Activated CD4-positive, alpha-beta memory T cell treated with anti-CD3 and anti-CD28 coated beads, Interleukin-2, amount 10 ng/mL, durations not matched to agents 7 days and 5 days (primary cell): Measurements from ENCODE around the gene CDKN1A. TPM values are rescaled to one million over a fixed set of nuclear protein-coding genes. Genes with fewer than 3 reads are reported as not detected.

ENCODE experiments used
- CTCF ChIA-PET: fragments of 350-600 bp; sonication (Branson Sonifier 250); formaldehyde crosslinking; loops from one replicate; lab custom pipeline; 2021; ENCODE audit warnings: antibody characterized with exemption, inconsistent platforms; lab: Charles Lee
- POLR2A ChIA-PET: fragments of 350-600 bp; sonication (Branson Sonifier 250); formaldehyde crosslinking; loops from one replicate; lab custom pipeline; 2021; ENCODE audit warnings: antibody characterized with exemption; lab: Charles Lee
- DNase-seq: peaks from one replicate; pipeline ENCODE4 v3.0.0-alpha.2; 2020
- H3K27ac Mint-ChIP-seq: one replicate; pipeline ENCODE4 v1.8.0; 2021; ENCODE audit warnings: mild to moderate bottlenecking, mixed read lengths
- H3K27me3 Mint-ChIP-seq: one replicate; pipeline ENCODE4 v1.8.0; 2021; ENCODE audit warnings: mixed read lengths
- H3K36me3 Mint-ChIP-seq: one replicate; pipeline ENCODE4 v1.8.0; 2021; ENCODE audit warnings: low read depth, mixed read lengths
- H3K4me1 Mint-ChIP-seq: one replicate; pipeline ENCODE4 v1.8.0; 2021; ENCODE audit warnings: mixed read lengths
- H3K4me3 Mint-ChIP-seq: one replicate; pipeline ENCODE4 v1.8.0; 2021; ENCODE audit warnings: mild to moderate bottlenecking, mixed read lengths
- H3K9me3 Mint-ChIP-seq: one replicate; pipeline ENCODE4 v1.8.0; 2021; ENCODE audit warnings: mixed read lengths
- total RNA-seq, 2 experiments: library from RNA; stranded (reverse); gene quantifications; one replicate each; pipeline ENCODE4 v1.2.3, GENCODE V29; 2021

The CDKN1A gene
- total RNA-seq, 2 experiments from 2014 or later, result 107 to 109 TPM

DNA sequence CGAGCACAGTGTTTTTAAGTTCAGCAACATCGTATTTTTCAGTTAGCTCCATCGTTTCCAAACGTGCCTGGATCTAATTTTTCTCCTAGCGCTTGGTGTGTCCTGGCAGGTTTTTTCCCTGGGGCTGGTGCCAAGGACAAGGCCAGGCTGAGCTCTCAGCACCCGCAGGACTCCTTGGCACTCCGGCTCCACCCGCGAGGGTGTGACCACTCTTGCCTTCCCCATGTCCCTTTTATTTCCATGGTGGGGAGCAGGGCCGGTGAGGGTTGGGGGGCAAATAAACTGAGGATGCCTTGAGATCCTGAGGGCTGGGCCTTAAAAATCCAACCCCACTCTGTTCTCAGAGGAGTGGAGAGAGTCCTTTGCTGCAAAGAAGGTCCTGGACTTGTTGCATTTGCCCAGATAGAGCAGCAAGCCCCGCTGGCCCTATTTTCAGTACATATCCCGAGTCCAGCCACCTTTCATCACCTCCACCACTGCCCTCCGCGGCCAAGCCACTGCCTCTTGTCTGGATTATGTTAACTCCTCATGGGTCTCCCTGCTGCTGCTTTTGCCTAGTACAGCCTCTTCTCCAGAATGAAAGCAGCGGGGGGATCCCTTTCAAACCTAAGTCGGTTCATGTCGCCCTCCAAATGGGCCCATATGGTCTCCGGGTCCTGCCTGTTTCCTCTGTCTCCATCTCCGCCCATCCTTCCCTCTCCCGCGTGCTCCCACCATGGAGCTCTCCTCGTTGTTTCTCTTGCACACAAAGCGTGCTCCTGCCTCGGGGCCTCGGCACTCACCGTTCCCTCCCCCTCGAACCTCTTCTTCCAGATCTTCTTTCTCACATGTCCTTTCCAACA is 14.6 kb downstream of the CDKN1A start:
- Mint-ChIP-seq H3K4me1 (peaks cover 75% of the 10 kb centered on the region), H3K27me3 (no peaks in the 10 kb centered on the region), H3K36me3 (peaks cover 11% of the 10 kb centered on the region), H3K4me3 (no peak overlapping the region), H3K27ac (peak overlapping the region; percentile 86), H3K9me3 (no peaks in the 10 kb centered on the region)
- DNase-seq, result no peak
- ChIA-PET POLR2A (interaction anchor here (0.8 to 6.7 kb wide), 9 partner anchors 9 to 261 kb away, joined by 3 to 77 read pairs (median 3); partner anchors contain the start of genes CDKN1A and PI16), CTCF (interaction anchor here (0.7 to 2.6 kb wide), 7 partner anchors 11 to 78 kb away, joined by 3 to 18 read pairs (median 4); partner anchors contain the start of gene CDKN1A)

DNA sequence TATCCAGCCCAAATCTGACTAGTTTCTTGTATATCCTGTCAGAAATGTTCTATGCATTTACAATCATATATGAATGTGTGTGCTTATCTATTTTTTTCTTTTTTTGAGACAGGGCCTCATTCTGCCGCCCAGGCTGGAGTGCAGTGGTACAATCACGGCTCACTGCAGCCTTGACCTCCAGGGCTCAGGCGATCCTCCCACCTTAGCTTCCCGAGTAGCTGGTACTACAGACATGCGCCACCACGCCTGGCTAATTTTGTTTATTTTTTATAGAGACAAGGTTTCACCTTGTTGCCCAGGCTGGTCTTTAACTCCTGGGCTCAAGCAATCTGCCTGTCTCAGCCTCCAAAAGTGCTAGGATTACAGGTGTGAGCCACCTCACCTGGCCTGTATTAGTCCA is 16.1 kb downstream of the CDKN1A start:
- peaks cover 6% of the 10 kb centered on the region for H3K36me3 Mint-ChIP-seq
- H3K4me3 Mint-ChIP-seq, result no peak overlapping the region
- DNase-seq, result no peak
- ChIA-PET POLR2A (interaction anchor here (1.3 to 2.5 kb wide), 3 partner anchors 13 to 97 kb away, joined by 3 to 15 read pairs (median 6); partner anchors contain the start of gene CDKN1A), CTCF (interaction anchor here (1.0 to 1.3 kb wide), 2 partner anchors 60 to 80 kb away, joined by 3 to 4 read pairs; no protein-coding TSS in a partner anchor)
- H3K27me3 Mint-ChIP-seq, result no peaks in the 10 kb centered on the region
- no peaks in the 10 kb centered on the region for H3K9me3 Mint-ChIP-seq
- H3K4me1 Mint-ChIP-seq, result peaks cover 78% of the 10 kb centered on the region
- H3K27ac Mint-ChIP-seq, result no peak overlapping the region

DNA sequence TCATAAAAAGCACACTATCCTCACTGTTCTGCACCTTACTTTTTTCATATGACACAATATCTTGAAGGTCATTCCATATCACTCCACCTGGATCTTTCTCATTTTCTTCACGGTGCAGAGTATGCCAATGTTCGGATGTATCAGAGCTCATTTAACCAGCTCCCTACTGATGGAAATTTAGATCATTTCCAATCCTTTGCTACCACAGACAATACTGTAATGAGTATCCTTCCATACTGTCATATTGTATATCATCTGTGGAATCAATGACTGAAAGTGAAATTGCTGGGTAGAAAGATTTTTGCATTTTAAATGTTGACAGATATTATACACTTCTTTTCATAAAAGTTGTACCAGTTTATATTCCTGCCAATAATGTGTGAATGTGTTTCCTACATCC is 16.9 kb downstream of the CDKN1A start:
- Mint-ChIP-seq H3K4me3 (no peak overlapping the region), H3K27ac (no peak overlapping the region), H3K27me3 (no peaks in the 10 kb centered on the region), H3K9me3 (no peaks in the 10 kb centered on the region), H3K36me3 (peaks cover 6% of the 10 kb centered on the region), H3K4me1 (peaks cover 73% of the 10 kb centered on the region)
- no peak for DNase-seq
- POLR2A ChIA-PET, result interaction anchor here (1.0 to 2.5 kb wide), 6 partner anchors 12 to 190 kb away, joined by 3 to 15 read pairs (median 4); partner anchors contain the start of genes C6orf89 and CDKN1A
- CTCF ChIA-PET, result interaction anchor here (0.9 to 1.3 kb wide), 4 partner anchors 15 to 80 kb away, joined by 3 to 4 read pairs (median 4); no protein-coding TSS in a partner anchor

DNA sequence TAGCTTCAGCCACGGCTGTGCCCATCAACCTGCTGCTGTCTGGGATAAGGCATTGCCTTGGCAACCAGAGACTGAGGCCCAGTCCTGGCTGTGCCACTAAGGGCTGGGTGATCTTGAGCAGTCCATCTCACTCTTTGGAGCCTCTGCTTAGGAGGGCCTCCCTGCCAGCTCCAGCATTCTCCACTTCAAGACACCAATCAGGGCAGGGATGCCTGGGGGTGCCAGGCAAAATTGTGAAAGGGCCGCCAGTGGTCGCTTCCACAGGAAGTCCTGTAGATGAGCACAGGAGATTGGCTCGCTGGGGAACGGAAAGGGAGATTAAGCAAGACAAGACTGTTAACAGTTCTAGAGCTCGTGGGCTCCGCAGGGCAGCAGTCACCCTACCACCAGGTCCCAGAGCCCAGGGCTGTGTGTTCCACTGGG is 19.0 kb downstream of the CDKN1A start, which contains the start of gene RAB44:
RAB44 (plus strand) TSS at position 346 of the 423 bp plus-strand sequence. CDS start 6,410 bp downstream, outside the sequence.
- Mint-ChIP-seq H3K36me3 (no peaks in the 10 kb centered on the region), H3K27ac (no peak within 1 kb of the TSS), H3K27me3 (no peaks in the 10 kb centered on the region), H3K4me3 (no peak within 1 kb of the TSS), H3K4me1 (peaks cover 65% of the 10 kb centered on the region), H3K9me3 (no peaks in the 10 kb centered on the region)
- DNase-seq, result no peak
- POLR2A ChIA-PET, result interaction anchor here (1.0 kb wide), 1 partner anchor 29 kb away, joined by 3 read pairs; no protein-coding TSS in a partner anchor
- CTCF ChIA-PET, result interaction anchor here (0.7 to 1.5 kb wide), 3 partner anchors 17 to 62 kb away, joined by 3 to 5 read pairs (median 3); no protein-coding TSS in a partner anchor

DNA sequence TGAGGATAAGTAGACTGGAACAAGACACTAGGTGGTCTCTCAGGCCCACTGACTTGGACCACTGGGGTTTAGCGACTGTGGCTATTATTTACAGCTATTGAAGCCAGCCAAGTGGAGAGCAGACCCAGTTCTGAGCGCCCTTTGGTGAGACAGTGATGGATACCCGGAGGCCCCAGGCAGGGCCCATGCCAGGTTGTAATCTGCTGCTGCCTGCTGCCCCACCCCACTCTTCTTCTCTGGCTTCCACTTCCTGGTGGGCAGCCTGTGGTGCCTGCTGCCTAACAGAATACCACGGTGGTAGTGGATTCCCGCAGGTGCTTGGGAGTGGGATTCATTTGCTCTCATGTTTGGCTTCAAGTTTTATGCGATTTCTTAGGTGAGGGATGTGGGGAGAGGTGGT is 19.7 kb downstream of the CDKN1A start:
- H3K9me3 Mint-ChIP-seq, result no peaks in the 10 kb centered on the region
- H3K36me3 Mint-ChIP-seq, result no peaks in the 10 kb centered on the region
- POLR2A ChIA-PET, result interaction anchor here (1.0 kb wide), 1 partner anchor 30 kb away, joined by 3 read pairs; no protein-coding TSS in a partner anchor
- H3K27me3 Mint-ChIP-seq, result no peaks in the 10 kb centered on the region
- no peak overlapping the region for H3K4me3 Mint-ChIP-seq
- no peak overlapping the region for H3K27ac Mint-ChIP-seq
- DNase-seq, result no peak
- CTCF ChIA-PET, result interaction anchor here (1.5 kb wide), 1 partner anchor 18 kb away, joined by 5 read pairs; no protein-coding TSS in a partner anchor
- H3K4me1 Mint-ChIP-seq, result peaks cover 58% of the 10 kb centered on the region

DNA sequence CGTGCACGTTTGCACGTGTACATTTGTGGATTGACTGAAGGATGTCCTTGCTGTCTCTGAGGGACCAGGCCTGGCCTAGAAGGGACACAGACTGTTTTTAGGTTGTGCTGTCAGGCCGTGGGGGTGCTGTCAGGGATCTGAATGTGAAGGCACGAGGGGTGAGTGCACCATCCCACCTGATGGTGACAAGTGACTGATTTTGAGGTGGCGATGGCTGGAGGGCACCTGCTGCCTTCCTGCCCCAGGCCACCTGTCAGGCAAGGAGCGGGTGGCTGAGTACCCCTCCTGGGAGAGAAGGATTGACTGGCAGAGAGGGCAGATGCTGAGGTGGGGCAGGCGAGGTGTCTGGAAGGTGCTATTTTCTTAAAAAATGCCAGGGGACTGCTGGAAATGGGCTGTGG is 20.4 kb downstream of the CDKN1A start:
- Mint-ChIP-seq H3K27ac (no peak overlapping the region), H3K9me3 (no peaks in the 10 kb centered on the region), H3K4me3 (no peak overlapping the region), H3K27me3 (peaks cover 2% of the 10 kb centered on the region), H3K36me3 (no peaks in the 10 kb centered on the region), H3K4me1 (peaks cover 54% of the 10 kb centered on the region)
- CTCF ChIA-PET, result no interaction called here
- no peak for DNase-seq
- POLR2A ChIA-PET, result no interaction called here

DNA sequence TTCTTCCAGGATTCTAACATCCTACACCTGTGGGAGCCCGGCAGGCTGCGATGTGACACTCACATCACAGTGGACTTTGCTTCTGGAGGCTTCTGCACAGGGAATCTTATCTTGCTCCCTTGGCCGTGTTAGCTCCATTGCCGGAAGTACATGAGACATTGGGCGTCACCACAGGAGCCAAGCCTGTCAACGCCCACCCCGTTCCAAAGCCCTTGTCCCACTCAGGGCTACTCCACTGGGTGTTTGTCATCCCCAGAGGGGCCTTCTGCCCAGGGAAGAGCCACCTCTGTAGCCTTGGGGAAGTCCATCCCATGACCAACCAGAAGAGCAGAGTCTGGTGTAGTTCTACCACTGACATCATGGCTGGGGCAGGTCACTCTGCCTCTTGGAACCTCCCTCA is 20.8 kb downstream of the CDKN1A start:
- Mint-ChIP-seq H3K36me3 (no peaks in the 10 kb centered on the region), H3K4me1 (peaks cover 52% of the 10 kb centered on the region), H3K4me3 (no peak overlapping the region), H3K9me3 (no peaks in the 10 kb centered on the region), H3K27me3 (peaks cover 2% of the 10 kb centered on the region), H3K27ac (no peak overlapping the region)
- DNase-seq, result no peak
- ChIA-PET POLR2A (no interaction called here), CTCF (no interaction called here)

DNA sequence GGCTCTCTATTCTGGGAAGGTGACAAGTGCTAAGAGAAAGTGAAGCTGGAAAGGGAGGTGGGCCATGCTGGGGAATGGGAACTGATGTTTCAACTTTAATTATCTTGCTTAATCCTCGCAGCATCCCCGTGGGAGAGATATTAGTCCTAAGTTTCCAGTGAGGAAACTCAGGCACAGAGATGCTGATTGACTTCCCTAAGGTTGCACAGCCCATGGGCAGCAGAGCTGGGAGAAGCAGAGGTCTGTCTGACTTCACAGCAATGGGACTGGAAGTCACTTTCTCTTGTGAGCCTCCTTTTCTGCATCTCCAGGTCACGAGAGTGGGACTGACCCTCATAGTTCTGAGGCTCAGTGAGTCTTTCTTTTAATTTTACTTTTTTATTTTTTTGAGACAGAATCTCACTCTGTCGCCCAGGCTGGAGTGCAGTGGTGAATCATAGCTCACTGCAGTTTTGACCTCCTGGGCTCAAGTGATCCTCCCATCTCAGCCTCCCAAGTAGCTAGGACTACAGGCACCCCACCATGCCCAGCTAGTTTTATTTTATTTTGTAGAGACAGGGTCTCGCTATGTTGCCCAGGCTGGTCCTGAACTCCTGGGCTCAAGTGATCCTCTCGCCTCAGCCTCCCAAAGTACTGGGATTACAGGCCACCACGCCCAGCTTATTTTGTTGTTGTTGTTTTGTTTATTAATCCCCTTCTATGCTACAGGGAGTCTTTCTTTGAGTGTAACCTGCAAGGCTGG is 21.7 kb downstream of the CDKN1A start:
- Mint-ChIP-seq H3K4me1 (peaks cover 44% of the 10 kb centered on the region), H3K27ac (no peak overlapping the region), H3K9me3 (no peaks in the 10 kb centered on the region), H3K4me3 (no peak overlapping the region), H3K27me3 (peaks cover 2% of the 10 kb centered on the region), H3K36me3 (no peaks in the 10 kb centered on the region)
- ChIA-PET CTCF (interaction anchor here (0.6 kb wide), 1 partner anchor 387 kb away, joined by 3 read pairs; no protein-coding TSS in a partner anchor), POLR2A (no interaction called here)
- no peak for DNase-seq

DNA sequence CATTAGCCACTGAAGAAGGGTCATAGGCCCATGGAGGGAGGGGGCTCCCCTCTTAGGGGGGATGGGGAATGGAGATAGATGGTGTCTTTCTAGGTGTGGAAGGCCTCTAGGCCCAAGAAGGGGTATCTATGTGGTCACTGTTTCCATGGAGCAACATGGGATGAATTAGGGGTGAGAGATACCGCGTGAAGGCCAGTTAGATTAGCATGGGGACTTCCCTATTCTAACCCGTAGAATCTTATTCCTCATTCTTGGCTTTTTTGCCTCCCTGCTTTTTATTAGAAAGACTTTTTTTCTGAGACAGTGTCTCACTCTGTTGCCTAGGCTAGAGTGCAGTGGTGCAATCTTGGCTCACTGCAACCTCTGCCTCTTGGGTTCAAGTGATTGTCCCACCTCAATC is 22.3 kb downstream of the CDKN1A start:
- H3K4me1 Mint-ChIP-seq, result peaks cover 39% of the 10 kb centered on the region
- peaks cover 2% of the 10 kb centered on the region for H3K27me3 Mint-ChIP-seq
- no peaks in the 10 kb centered on the region for H3K36me3 Mint-ChIP-seq
- no peak overlapping the region for H3K4me3 Mint-ChIP-seq
- ChIA-PET CTCF (interaction anchor here (0.6 kb wide), 1 partner anchor 386 kb away, joined by 3 read pairs; no protein-coding TSS in a partner anchor), POLR2A (no interaction called here)
- H3K27ac Mint-ChIP-seq, result no peak overlapping the region
- no peak for DNase-seq
- no peaks in the 10 kb centered on the region for H3K9me3 Mint-ChIP-seq

DNA sequence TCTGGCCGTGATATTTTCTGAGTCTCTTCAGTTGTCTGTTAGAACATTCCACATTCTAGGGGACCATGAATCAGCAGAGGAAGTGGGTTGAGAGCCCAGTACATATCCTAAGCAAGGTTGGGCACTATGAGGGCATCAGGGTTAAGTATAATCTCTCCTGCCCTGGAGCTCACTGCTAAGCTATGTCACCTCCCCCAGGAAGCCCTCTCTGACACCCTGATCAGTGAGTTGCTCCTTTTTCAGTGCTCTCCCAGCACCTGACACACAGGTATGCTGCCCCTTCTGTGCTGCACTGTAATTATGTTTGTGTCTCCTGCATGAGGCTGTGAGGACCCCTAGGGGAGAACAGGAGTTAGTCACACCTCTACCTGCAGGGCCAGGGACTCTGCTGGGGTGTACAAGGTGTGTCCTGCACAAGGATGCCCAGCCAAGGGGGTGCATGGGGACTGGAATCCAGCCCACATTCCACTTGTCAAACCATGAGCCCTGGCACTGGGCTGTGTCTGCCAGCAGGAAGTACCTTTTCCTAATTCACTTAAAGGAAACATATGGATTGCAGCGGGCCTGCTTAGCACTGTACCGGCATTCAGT is 23.0 kb downstream of the CDKN1A start:
- H3K9me3 Mint-ChIP-seq, result no peaks in the 10 kb centered on the region
- CTCF ChIA-PET, result no interaction called here
- POLR2A ChIA-PET, result no interaction called here

DNA sequence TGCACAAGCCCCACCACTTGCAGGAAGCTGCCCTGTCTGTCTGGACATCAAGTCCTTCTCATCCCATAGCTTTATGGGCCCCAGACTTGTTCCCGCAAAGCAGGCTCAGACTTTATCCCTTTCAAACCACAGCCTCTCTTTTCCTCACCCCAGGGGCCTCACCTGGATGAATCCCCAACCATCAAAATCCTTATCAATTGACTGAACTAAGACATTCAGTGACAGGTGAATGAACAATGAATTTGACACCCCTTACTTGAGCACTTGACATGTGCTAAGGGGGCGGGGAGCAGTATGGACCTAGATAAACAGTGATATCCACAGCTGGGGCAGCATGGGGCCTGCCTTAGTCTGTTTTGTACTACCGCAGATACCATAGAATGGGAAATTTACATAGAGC is 24.1 kb downstream of the CDKN1A start:
- H3K9me3 Mint-ChIP-seq, result no peaks in the 10 kb centered on the region
- H3K27me3 Mint-ChIP-seq, result peaks cover 2% of the 10 kb centered on the region
- H3K27ac Mint-ChIP-seq, result no peak overlapping the region
- ChIA-PET POLR2A (interaction anchor here (0.9 to 1.0 kb wide), 2 partner anchors 12 to 20 kb away, joined by 3 read pairs; no protein-coding TSS in a partner anchor), CTCF (no interaction called here)
- no peak for DNase-seq
- no peak overlapping the region for H3K4me3 Mint-ChIP-seq
- peaks cover 21% of the 10 kb centered on the region for H3K4me1 Mint-ChIP-seq
- H3K36me3 Mint-ChIP-seq, result no peaks in the 10 kb centered on the region

More for the DNA sequence above, 23.0 kb downstream of the CDKN1A start:
- H3K4me3 Mint-ChIP-seq, result no peak overlapping the region
- no peak overlapping the region for H3K27ac Mint-ChIP-seq
- no peak for DNase-seq
- H3K36me3 Mint-ChIP-seq, result no peaks in the 10 kb centered on the region
- H3K27me3 Mint-ChIP-seq, result peaks cover 2% of the 10 kb centered on the region
- peaks cover 33% of the 10 kb centered on the region for H3K4me1 Mint-ChIP-seq

DNA sequence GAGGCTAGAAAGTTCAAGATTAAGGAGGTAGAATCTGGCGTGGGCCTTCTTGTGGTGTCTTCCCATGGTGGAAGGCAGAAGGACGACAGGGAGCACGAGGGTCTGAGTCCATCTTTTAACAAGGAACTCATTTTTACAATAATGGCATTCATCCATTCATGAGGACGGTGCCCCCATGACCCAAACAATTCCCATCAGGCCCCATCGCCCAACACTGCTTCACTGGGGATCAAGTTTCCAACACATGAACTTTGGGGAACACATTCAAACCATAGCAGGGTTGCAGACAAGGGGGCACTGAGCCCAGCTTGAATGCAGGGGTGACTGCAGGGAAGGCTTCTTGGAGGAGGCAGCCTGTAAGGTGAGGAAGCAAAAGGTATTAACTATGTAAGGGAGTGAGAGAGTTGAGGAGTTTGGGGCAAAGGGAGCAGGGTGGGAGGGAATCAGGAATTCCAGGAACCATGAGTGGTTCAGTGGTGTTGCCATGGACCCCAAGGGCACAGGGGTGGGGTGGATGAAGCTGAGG is 24.6 kb downstream of the CDKN1A start:
- CTCF ChIA-PET, result no interaction called here
- no peaks in the 10 kb centered on the region for H3K36me3 Mint-ChIP-seq
- peaks cover 2% of the 10 kb centered on the region for H3K27me3 Mint-ChIP-seq
- H3K27ac Mint-ChIP-seq, result no peak overlapping the region
- no peaks in the 10 kb centered on the region for H3K9me3 Mint-ChIP-seq
- no peak overlapping the region for H3K4me3 Mint-ChIP-seq
- POLR2A ChIA-PET, result interaction anchor here (1.0 kb wide), 1 partner anchor 13 kb away, joined by 3 read pairs; no protein-coding TSS in a partner anchor
- H3K4me1 Mint-ChIP-seq, result peaks cover 18% of the 10 kb centered on the region
- no peak for DNase-seq
